Measurements from ENCODE around the gene TWF2.
A peak's percentile ranks its signal among the peaks of the same experiment; 100 is the strongest.

- TF ChIP-seq CTCF (IDR thresholded peaks at IDR 0.05; ENCODE audit: low read length) (peak; percentile 19; the same call in 1 of the 2 replicates), EZH2 (IDR thresholded peaks at IDR 0.05; ENCODE audit: borderline replicate concordance, low read length) (no peak)
Observed at GRCh38 chr3:52278510-52279069, 39.6 kb upstream of the TWF2 start, which contains the start of gene WDR82.

Measured in OCI-LY1 (cell line).